Ovary (tissue), 9 donors: ENCODE measurements around the gene STAT3. TPM values are rescaled to one million over a fixed set of nuclear protein-coding genes. Genes with fewer than 3 reads are reported as not detected.

Source experiments
- DNase-seq, 5 donors: peaks; one replicate each; pipeline ENCODE4 v3.0.0-alpha.2; 2019 to 2020
- H3K27ac ChIP-seq, 2 donors: fragments of 200-600 bp; one replicate each; pipeline versions ENCODE4 v1.5.1 to v1.8.0; 2019 to 2022
- H3K27me3 ChIP-seq: fragments of 200-600 bp; one replicate; pipeline ENCODE4 v1.8.0; 2022
- H3K36me3 ChIP-seq: fragments of 200-600 bp; sonication (generic); one replicate; pipeline ENCODE4 v1.5.1; 2019
- H3K4me1 ChIP-seq: one replicate; pipeline ENCODE4 v1.8.1; 2013; ENCODE audit warnings: mild to moderate bottlenecking, moderate library complexity; ENCODE audit not compliant: insufficient read depth
- H3K4me3 ChIP-seq: fragments of 200-600 bp; sonication (generic); one replicate; pipeline ENCODE4 v1.5.1; 2017
- H3K9me3 ChIP-seq, 2 donors: fragments of 200-600 bp in 1 of 2; sonication (generic) in 1 of 2; one replicate each; pipeline versions ENCODE4 v1.5.1 to v1.8.1; 2013 to 2019; ENCODE audit warnings: mild to moderate bottlenecking in 1 of 2, moderate library complexity in 1 of 2
- EP300 ChIP-seq: sonication (generic); formaldehyde crosslinking; IDR thresholded peaks from one replicate; pipeline ENCODE4 v1.6.1; 2017; ENCODE audit warnings: antibody characterized with exemption
- POLR2A ChIP-seq: fragments of 450-650 bp; IDR thresholded peaks from one replicate; pipeline ENCODE4 v1.6.1; 2017; ENCODE audit warnings: antibody characterized with exemption, mild to moderate bottlenecking, moderate library complexity
- WGBS, 3 donors: extraction: QIAGEN DNeasy Blood & Tissue Kit in 1 of 3; methylation state at CpG; one replicate each; pipeline versions ENCODE4 v1.1.5 to v1.1.7; 2013 to 2017; 5-methylcytosine and 5-hydroxymethylcytosine counted together
- intact Hi-C, 4 donors: fragments of 100-400 bp; cut with DNase I; formaldehyde crosslinking; loops; one replicate each; pipeline versions ENCODE4 v1.11.0 to v1.15.1; 2022 to 2023
- polyA plus RNA-seq, 2 donors: library from polyadenylated mRNA; stranded (reverse); fragments of 200-250 nt in 1 of 2; fragments of 350-450 nt in 1 of 2; fragmentation: Illumina TruSeq in 1 of 2; extraction: RNeasy Lipid Tissue Mini Kit (QIAGEN cat#74804) in 1 of 2; gene quantifications; one replicate each; pipeline ENCODE4 v1.2.3, GENCODE V29; 2013 to 2014
- total RNA-seq, 7 donors: library from RNA; depleted of rRNA in 2 of 7; stranded (reverse); fragments of >200 nt in 2 of 7; fragmentation: NEBNext Ultra II Directional in 3 of 7; extraction: Animal tissue kit (Norgen Biotek cat#: 25700) in 3 of 7; gene quantifications; one replicate each; pipeline versions ENCODE4 v1.1.0 to v1.2.4, GENCODE V29; 2016 to 2023
- TF ChIP-seq, protein P1 (sequence below), 3 donors: fragments of 450-650 bp in 2 of 3; fragments of 200-600 bp in 1 of 3; IDR thresholded peaks; one replicate each; pipeline versions ENCODE4 v1.5.1 to v1.8.0; 2016 to 2022; ENCODE audit warnings: antibody characterized with exemption in 3 of 3, mild to moderate bottlenecking in 1 of 3
- donor health status: DM: no; HTN: no; CAD: no; lungs with moderate emphysema.
- donor health status: DM: no; HTN: no; CAD: no.
- donor health status: Bipolar disorder and iron deficiency.
- donor health status: DM: yes; HTN: yes; CAD: no.
- donor health status: DM: no; HTN: no; CAD: no.
- donor health status: DM: yes; HTN: yes; CAD: no.

STAT3 gene
- total and polyA plus RNA-seq, 9 donors, result 58.3 to 301 (median 192) TPM

DNA sequence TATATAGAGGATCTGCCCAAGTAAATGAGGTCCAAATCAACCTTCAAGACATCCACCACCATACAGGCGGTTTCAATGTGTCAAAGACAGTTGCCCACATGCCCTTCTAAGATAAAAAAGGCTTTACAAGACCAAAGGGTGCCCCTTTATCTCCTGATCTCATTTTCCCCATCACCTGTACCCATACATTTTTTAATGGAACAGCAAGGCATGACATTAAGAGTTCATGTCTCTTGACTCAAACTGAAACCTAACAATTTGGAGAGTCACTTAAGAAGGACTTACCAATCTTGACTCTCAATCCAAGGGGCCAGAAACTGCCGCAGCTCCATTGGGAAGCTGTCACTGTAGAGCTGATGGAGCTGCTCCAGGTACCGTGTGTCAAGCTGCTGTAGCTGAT is 40.1 kb downstream of the STAT3 start:
- Histone ChIP-seq H3K36me3 (no peaks in the 10 kb centered on the region), H3K4me1 (peaks cover 6% of the 10 kb centered on the region), H3K4me3 (no peak overlapping the region), H3K9me3 (no peaks in the 10 kb centered on the region), H3K27me3 (no peaks in the 10 kb centered on the region), H3K27ac (no peak overlapping the region)
- intact Hi-C loops, result no loop called here
- no peak for DNase-seq
- 95 to 98% (median 96%) methylated on average over 3 of the region's 3 CpGs for WGBS, 3 donors
- TF ChIP-seq EP300 (no peak), POLR2A (no peak)
- TF ChIP-seq, protein P1, sequence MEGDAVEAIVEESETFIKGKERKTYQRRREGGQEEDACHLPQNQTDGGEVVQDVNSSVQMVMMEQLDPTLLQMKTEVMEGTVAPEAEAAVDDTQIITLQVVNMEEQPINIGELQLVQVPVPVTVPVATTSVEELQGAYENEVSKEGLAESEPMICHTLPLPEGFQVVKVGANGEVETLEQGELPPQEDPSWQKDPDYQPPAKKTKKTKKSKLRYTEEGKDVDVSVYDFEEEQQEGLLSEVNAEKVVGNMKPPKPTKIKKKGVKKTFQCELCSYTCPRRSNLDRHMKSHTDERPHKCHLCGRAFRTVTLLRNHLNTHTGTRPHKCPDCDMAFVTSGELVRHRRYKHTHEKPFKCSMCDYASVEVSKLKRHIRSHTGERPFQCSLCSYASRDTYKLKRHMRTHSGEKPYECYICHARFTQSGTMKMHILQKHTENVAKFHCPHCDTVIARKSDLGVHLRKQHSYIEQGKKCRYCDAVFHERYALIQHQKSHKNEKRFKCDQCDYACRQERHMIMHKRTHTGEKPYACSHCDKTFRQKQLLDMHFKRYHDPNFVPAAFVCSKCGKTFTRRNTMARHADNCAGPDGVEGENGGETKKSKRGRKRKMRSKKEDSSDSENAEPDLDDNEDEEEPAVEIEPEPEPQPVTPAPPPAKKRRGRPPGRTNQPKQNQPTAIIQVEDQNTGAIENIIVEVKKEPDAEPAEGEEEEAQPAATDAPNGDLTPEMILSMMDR (IDR thresholded peaks at IDR 0.05), result no peak

DNA sequence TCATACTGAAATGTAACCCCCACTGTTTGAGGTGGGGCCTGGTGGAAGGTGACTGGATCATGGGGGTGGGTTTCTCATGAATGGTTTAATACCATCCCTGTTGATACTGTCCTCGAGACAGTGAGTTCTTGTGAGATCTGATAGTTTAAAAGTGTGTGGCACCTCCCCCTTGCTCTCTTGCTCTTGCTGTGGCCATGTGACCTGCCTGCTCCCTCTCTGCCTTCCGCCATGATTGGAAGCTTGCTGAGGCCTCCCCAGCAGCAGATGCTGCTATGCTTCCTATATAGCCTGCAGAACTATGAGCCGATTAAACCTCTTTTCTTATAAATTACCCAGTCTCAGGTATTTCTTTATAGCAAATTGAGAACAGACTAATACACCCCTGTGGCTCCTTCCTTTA is 40.6 kb downstream of the STAT3 start:
- Histone ChIP-seq H3K4me3 (no peak overlapping the region), H3K27me3 (no peaks in the 10 kb centered on the region), H3K36me3 (no peaks in the 10 kb centered on the region), H3K9me3 (no peaks in the 10 kb centered on the region), H3K27ac (no peak overlapping the region), H3K4me1 (peaks cover 6% of the 10 kb centered on the region)
- DNase-seq, result no peak
- TF ChIP-seq POLR2A (no peak), EP300 (no peak)
- TF ChIP-seq, protein P1 (IDR thresholded peaks at IDR 0.05), result no peak
- WGBS, 3 donors, result 80 to 85% (median 80%) methylated on average over 3 of the region's 3 CpGs
- intact Hi-C loops, result no loop called here

DNA sequence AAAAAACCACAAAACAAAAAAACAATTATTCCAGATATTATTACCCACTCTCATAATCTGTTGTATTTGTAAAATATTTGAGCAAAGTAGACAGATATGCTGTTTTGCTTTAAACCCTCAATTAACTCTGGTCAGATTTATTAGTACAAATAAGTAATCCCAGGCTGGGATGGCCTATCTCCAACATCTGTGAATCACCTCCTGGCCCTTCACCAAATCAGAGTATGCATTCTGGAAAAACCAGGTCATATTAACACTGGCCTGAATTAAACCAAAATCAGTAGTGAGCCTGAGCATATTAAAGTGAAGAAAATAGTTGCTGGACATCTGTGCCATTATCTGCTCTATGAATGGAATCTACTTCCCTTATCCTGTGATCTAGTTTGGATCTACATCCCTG is 41.0 kb downstream of the STAT3 start:
- Histone ChIP-seq H3K36me3 (no peaks in the 10 kb centered on the region), H3K4me1 (peaks cover 6% of the 10 kb centered on the region), H3K27ac (no peak overlapping the region), H3K27me3 (no peaks in the 10 kb centered on the region), H3K4me3 (no peak overlapping the region), H3K9me3 (no peaks in the 10 kb centered on the region)
- peak in 2 of 5 donors; percentile 35 to 73 for DNase-seq
- intact Hi-C loops, result no loop called here
- TF ChIP-seq, protein P1 (IDR thresholded peaks at IDR 0.05), result no peak
- TF ChIP-seq EP300 (no peak), POLR2A (no peak)

DNA sequence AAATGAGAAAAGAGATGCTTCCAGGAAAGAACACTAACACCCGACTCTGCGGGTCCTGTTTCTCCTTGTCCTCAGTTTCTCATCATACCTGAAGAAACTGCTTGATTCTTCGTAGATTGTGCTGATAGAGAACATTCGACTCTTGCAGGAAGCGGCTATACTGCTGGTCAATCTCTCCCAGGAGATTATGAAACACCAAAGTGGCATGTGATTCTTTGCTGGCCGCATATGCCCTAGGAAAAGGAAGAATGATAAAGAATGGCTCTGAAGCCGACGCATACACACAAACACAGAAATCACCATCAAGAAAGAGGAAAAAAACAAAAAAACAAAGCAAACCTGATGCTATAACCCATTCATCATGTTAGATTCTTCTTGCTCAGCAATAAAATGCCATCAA is 41.8 kb downstream of the STAT3 start:
- Histone ChIP-seq H3K4me1 (peaks cover 6% of the 10 kb centered on the region), H3K36me3 (no peaks in the 10 kb centered on the region), H3K27ac (no peak overlapping the region), H3K9me3 (no peaks in the 10 kb centered on the region), H3K27me3 (no peaks in the 10 kb centered on the region), H3K4me3 (no peak overlapping the region)
- 92 to 96% (median 94%) methylated on average over 8 of the region's 8 CpGs for whole genome bisulfite sequencing, 3 donors
- no peak for DNase-seq
- intact Hi-C loops, result no loop called here
- no peak for TF ChIP-seq EP300
- TF ChIP-seq POLR2A, result no peak
- TF ChIP-seq, protein P1 (IDR thresholded peaks at IDR 0.05), result no peak
